ENCODE data around the gene CLDN11.
A peak's percentile ranks its signal among the peaks of the same experiment; 100 is the strongest.

Gene CLDN11

GRCh38 chr3:170420307-170420821 lies 1.7 kb downstream of the CLDN11 start:
- peak overlapping the region; percentile 17 for H3K9ac ChIP-seq (ENCODE audit: insufficient read length, low read depth)
- peak overlapping the region; percentile 27 for H3K4me3 ChIP-seq (ENCODE audit: insufficient read length, low read depth)
- peaks cover 43% of the 10 kb centered on the region for H3K27me3 ChIP-seq (ENCODE audit: insufficient read depth, insufficient read length)

DNA sequence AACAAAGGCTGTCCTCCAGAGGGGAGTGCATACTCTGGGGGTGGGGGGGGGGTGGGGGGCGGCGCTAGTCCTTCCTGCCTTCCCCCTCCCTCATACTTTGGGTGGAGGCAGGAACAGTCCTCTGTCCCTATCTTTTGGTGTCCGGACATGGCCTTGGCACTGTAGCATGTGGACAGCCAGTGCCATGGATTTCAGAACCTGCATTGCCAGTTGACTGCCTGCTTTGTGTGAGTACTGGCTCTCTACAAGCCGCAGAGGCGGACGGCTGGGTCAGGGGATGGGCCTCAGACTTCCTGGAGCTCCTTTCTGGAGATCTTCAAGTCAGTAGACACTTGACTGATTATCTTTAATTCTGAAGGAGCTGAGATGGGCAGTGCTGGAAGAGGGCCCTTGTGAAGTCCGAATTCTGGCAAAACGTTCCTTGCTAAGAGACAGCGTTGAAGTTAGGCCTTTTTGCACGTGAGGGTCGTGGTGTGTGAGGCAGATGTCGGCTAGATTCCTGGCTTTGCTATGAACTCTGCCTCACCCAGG lies 2.5 kb downstream of the CLDN11 start:
- Histone ChIP-seq H3K4me3 (ENCODE audit: insufficient read length, low read depth) (no peak overlapping the region), H3K27me3 (ENCODE audit: insufficient read depth, insufficient read length) (peaks cover 43% of the 10 kb centered on the region), H3K9me3 (ENCODE audit: insufficient read depth, low read length) (no peaks in the 10 kb centered on the region), H3K4me1 (ENCODE audit: insufficient read depth, insufficient read length) (peaks cover 12% of the 10 kb centered on the region), H3K36me3 (ENCODE audit: insufficient read depth, insufficient read length, low read length) (no peaks in the 10 kb centered on the region), H3K9ac (ENCODE audit: insufficient read length, low read depth) (no peak overlapping the region)
- TF ChIP-seq SUZ12 (IDR thresholded peaks at IDR 0.05; ENCODE audit: extremely low read depth, insufficient read depth, insufficient read length) (no peak), ZNF274 (IDR thresholded peaks at IDR 0.05; ENCODE audit: low read depth, low read length) (no peak)
- DNase-seq (ENCODE audit: low read depth, low spot score): no peak

More at GRCh38 chr3:170420307-170420821, 1.7 kb downstream of the CLDN11 start:
- no peak for DNase-seq (ENCODE audit: low read depth, low spot score)
- TF ChIP-seq YY1 (IDR thresholded peaks at IDR 0.05; ENCODE audit: insufficient read depth, insufficient read length) (no peak), SUZ12 (IDR thresholded peaks at IDR 0.05; ENCODE audit: extremely low read depth, insufficient read depth, insufficient read length) (no peak), ZNF274 (IDR thresholded peaks at IDR 0.05; ENCODE audit: low read depth, low read length) (no peak)
- Histone ChIP-seq H3K36me3 (ENCODE audit: insufficient read depth, insufficient read length, low read length) (no peaks in the 10 kb centered on the region), H3K4me1 (ENCODE audit: insufficient read depth, insufficient read length) (peaks cover 12% of the 10 kb centered on the region), H3K9me3 (ENCODE audit: insufficient read depth, low read length) (no peaks in the 10 kb centered on the region)

DNA sequence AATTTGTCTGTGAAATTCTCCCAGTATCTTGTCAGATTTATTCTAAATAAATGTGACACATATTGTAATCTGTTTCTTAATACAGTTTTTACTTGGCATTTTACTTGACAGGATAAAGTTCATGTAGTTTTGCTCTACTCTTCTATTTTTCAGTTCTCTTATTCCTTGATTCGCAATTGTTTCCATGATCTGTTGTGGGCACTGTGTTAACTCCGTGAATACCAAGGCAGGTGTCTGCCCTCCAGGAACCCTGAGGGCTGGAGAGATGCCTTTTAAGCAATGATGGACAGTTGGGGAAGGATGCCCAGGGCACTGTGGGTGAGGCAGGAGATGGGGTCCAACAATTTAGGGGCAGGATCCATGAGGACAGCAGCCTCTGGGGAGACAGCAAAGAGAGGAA lies 3.1 kb downstream of the CLDN11 start:
- no peak overlapping the region for H3K4me3 ChIP-seq (ENCODE audit: insufficient read length, low read depth)
- H3K27me3 ChIP-seq (ENCODE audit: insufficient read depth, insufficient read length): peaks cover 38% of the 10 kb centered on the region
- H3K4me1 ChIP-seq (ENCODE audit: insufficient read depth, insufficient read length): peaks cover 12% of the 10 kb centered on the region
- no peaks in the 10 kb centered on the region for H3K36me3 ChIP-seq (ENCODE audit: insufficient read depth, insufficient read length, low read length)
- no peak for DNase-seq (ENCODE audit: low read depth, low spot score)
- no peaks in the 10 kb centered on the region for H3K9me3 ChIP-seq (ENCODE audit: insufficient read depth, low read length)
- H3K9ac ChIP-seq (ENCODE audit: insufficient read length, low read depth): no peak overlapping the region
- TF ChIP-seq ZNF274 (IDR thresholded peaks at IDR 0.05; ENCODE audit: low read depth, low read length) (no peak), SUZ12 (IDR thresholded peaks at IDR 0.05; ENCODE audit: extremely low read depth, insufficient read depth, insufficient read length) (no peak), YY1 (IDR thresholded peaks at IDR 0.05; ENCODE audit: insufficient read depth, insufficient read length) (no peak)

GRCh38 chr3:170423001-170423615 lies 4.4 kb downstream of the CLDN11 start:
- no peak overlapping the region for H3K4me3 ChIP-seq (ENCODE audit: insufficient read length, low read depth)
- H3K9me3 ChIP-seq (ENCODE audit: insufficient read depth, low read length): no peaks in the 10 kb centered on the region
- DNase-seq (ENCODE audit: low read depth, low spot score): no peak
- peaks cover 12% of the 10 kb centered on the region for H3K4me1 ChIP-seq (ENCODE audit: insufficient read depth, insufficient read length)
- no peak overlapping the region for H3K9ac ChIP-seq (ENCODE audit: insufficient read length, low read depth)
- peaks cover 25% of the 10 kb centered on the region for H3K27me3 ChIP-seq (ENCODE audit: insufficient read depth, insufficient read length)
- no peak for TF ChIP-seq YY1 (IDR thresholded peaks at IDR 0.05; ENCODE audit: insufficient read depth, insufficient read length)
- TF ChIP-seq SUZ12 (IDR thresholded peaks at IDR 0.05; ENCODE audit: extremely low read depth, insufficient read depth, insufficient read length): no peak
- no peak for TF ChIP-seq ZNF274 (IDR thresholded peaks at IDR 0.05; ENCODE audit: low read depth, low read length)
- no peaks in the 10 kb centered on the region for H3K36me3 ChIP-seq (ENCODE audit: insufficient read depth, insufficient read length, low read length)

DNA sequence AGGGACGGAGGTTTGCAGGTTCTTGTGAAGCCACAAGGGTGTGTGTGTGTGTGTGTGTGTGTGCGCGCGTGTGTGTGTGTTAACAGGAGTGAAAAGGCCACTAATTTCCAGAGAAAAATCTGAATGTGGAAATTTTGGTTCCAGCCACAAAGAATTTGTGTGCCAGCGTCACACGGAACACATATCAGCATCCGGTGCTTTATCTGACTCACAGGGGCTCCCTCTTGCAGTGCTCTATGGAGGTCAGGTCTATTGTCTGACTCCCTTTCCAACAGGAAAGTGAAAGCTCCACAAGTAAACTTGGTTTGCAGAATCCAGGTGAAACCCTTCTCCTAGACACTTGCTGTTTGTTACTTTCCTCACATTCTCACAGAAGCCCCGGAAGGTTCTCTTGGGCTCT lies 6.2 kb downstream of the CLDN11 start:
- Histone ChIP-seq H3K9me3 (ENCODE audit: insufficient read depth, low read length) (no peaks in the 10 kb centered on the region), H3K36me3 (ENCODE audit: insufficient read depth, insufficient read length, low read length) (no peaks in the 10 kb centered on the region), H3K9ac (ENCODE audit: insufficient read length, low read depth) (no peak overlapping the region), H3K4me3 (ENCODE audit: insufficient read length, low read depth) (no peak overlapping the region), H3K27me3 (ENCODE audit: insufficient read depth, insufficient read length) (peaks cover 9% of the 10 kb centered on the region), H3K4me1 (ENCODE audit: insufficient read depth, insufficient read length) (peaks cover 5% of the 10 kb centered on the region)
- TF ChIP-seq YY1 (IDR thresholded peaks at IDR 0.05; ENCODE audit: insufficient read depth, insufficient read length) (no peak), ZNF274 (IDR thresholded peaks at IDR 0.05; ENCODE audit: low read depth, low read length) (no peak), SUZ12 (IDR thresholded peaks at IDR 0.05; ENCODE audit: extremely low read depth, insufficient read depth, insufficient read length) (no peak)
- no peak for DNase-seq (ENCODE audit: low read depth, low spot score)

DNA sequence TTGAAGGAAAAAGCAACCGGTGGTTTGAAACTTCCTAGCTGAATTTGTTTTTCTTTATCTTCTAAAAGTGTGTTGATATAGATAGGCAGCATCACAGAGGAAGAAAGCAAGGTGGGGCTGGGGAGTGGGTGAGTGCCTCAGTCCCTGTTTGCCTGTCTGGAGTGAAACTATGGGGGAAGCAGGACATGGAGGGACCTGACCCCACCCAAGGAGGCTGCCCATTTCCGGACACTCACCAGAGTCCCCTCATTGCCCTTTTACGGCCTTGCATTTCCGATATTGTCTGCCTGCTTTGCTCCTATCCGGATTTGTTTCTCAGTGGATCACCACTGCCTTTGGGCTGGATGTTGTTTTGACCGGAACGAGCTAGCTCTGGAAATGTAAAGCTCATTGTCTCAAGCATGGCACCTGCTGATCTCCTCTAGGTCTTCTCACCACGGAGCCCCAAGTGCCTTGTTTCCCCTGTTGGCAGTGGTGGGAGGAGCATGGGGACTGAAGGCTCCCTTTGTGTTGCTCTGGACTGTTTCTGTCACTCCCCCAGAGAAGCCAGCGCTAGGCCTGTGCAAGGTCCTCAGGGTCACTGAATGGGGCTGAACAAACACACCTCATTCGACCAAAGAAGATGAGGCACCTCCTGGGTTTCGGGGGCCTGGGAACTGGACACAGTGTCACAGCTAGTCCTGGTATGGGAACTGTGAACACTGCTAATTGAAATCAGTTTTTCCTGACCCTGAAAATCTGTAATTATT lies 7.0 kb downstream of the CLDN11 start:
- Histone ChIP-seq H3K27me3 (ENCODE audit: insufficient read depth, insufficient read length) (peaks cover under 1% of the 10 kb centered on the region), H3K4me3 (ENCODE audit: insufficient read length, low read depth) (no peak overlapping the region), H3K36me3 (ENCODE audit: insufficient read depth, insufficient read length, low read length) (no peaks in the 10 kb centered on the region), H3K9me3 (ENCODE audit: insufficient read depth, low read length) (no peaks in the 10 kb centered on the region), H3K9ac (ENCODE audit: insufficient read length, low read depth) (no peak overlapping the region), H3K4me1 (ENCODE audit: insufficient read depth, insufficient read length) (peaks cover 5% of the 10 kb centered on the region)
- no peak for DNase-seq (ENCODE audit: low read depth, low spot score)
- TF ChIP-seq SUZ12 (IDR thresholded peaks at IDR 0.05; ENCODE audit: extremely low read depth, insufficient read depth, insufficient read length) (no peak), YY1 (IDR thresholded peaks at IDR 0.05; ENCODE audit: insufficient read depth, insufficient read length) (no peak), ZNF274 (IDR thresholded peaks at IDR 0.05; ENCODE audit: low read depth, low read length) (no peak)

- Histone ChIP-seq H3K27me3 (ENCODE audit: insufficient read depth, insufficient read length) (no peaks in the 10 kb centered on the region), H3K36me3 (ENCODE audit: insufficient read depth, insufficient read length, low read length) (no peaks in the 10 kb centered on the region), H3K9me3 (ENCODE audit: insufficient read depth, low read length) (no peaks in the 10 kb centered on the region), H3K9ac (ENCODE audit: insufficient read length, low read depth) (no peak overlapping the region), H3K4me3 (ENCODE audit: insufficient read length, low read depth) (no peak overlapping the region), H3K4me1 (ENCODE audit: insufficient read depth, insufficient read length) (peaks cover 2% of the 10 kb centered on the region)
- TF ChIP-seq ZNF274 (IDR thresholded peaks at IDR 0.05; ENCODE audit: low read depth, low read length) (no peak), YY1 (IDR thresholded peaks at IDR 0.05; ENCODE audit: insufficient read depth, insufficient read length) (no peak), SUZ12 (IDR thresholded peaks at IDR 0.05; ENCODE audit: extremely low read depth, insufficient read depth, insufficient read length) (no peak)
- no peak for DNase-seq (ENCODE audit: low read depth, low spot score)
Observed at GRCh38 chr3:170426240-170426797, 7.7 kb downstream of the CLDN11 start.
